HG03575 (cell line): ENCODE results near the gene FOSL2.

ENCODE experiments used
- ATAC-seq: cut with Tn5 transposase; IDR thresholded peaks from one replicate; pipeline ENCODE4 v1.9.1; 2021; ENCODE audit not compliant: unreplicated experiment, insufficient number of reproducible peaks, low FRiP score; ENCODE audit errors: extremely low read depth

The FOSL2 gene

DNA sequence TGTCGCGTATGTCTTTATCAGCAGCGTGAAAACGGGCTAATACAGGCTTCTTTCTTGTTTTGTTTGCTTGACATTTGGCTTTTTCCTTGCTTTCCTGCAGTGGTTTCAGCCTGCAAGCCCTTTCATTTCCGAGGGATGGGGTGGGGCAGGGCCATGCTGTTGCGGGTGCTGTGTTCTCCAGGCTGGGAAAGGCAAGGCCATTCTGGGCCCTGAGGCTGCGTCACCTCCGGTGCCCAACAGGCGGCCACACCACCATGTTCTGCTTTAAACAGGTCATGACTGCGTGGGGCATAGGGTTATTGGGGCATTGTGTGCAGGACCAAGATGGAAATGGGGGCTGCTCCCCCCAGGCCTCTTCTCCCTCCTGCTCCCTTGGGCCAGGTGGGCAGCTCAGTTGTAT, 64.6 kb downstream of the FOSL2 start:
- no peak for ATAC-seq

- ATAC-seq, result no peak
Measured at GRCh38 chr2:28461056-28461455, 68.4 kb downstream of the FOSL2 start.

DNA sequence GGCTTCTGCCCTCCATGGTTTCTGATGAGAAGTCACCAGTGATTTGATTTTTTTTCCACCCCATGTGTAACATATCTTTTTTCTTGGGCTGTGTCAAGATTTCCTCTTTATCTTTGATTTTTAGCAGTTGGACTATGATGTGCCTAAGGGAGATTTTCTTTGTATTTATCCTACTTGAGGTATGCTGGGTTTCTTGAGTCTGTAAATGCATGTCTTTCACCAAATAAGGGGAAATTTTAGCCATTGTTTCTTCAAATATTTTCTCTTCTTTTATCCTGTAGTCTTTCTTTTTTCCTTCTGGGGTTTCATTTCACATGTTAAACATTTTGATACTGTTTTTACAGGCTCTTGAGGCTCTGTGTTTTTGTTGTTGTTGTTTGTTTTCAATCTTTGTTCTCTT, 69.5 kb downstream of the FOSL2 start:
- ATAC-seq, result no peak

- no peak for ATAC-seq
Measured at GRCh38 chr2:28463211-28463816, 70.7 kb downstream of the FOSL2 start.

- ATAC-seq, result no peak
Measured at GRCh38 chr2:28463893-28464292, 71.2 kb downstream of the FOSL2 start.

DNA sequence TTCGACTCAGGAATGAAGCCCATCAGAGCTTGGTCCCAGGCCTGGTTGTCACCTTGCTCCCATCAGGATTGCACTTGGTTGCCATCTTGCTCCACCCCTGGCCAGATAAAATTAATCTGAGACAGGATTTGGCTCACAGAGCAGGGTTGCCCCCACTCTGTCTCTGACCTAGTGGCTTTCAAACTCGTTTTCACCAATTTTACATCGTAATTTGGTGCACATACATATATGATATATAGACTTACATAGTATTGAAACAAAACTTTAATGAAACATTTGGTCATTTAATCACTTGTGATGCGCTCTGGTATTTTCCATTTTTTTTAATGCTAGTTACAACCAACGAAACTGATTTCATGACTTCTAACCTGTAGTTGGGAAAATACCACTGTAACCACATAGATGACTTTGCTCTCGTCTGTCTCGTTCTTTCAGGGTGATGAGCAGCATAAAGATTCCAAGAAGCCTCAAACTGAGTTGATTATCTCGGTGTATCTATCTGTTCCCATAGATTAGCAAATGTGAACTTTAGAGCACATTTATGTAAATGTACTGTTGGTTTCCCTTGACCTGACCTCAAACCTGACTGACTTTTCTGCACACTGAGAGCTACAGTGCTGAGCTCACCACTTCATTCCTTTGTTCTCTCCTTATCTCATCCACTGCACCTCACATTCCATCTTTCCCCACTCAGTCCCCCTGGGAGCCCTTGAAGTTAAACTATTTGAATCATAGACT, 72.7 kb downstream of the FOSL2 start:
- ATAC-seq, result no peak
